Measurements from ENCODE around the gene CCDC170. TPM values are rescaled to one million over a fixed set of nuclear protein-coding genes. Genes with fewer than 3 reads are reported as not detected.
"Not testable (repeated sequence)": the region's sequence is repeated elsewhere in the genome, so short reads cannot be mapped to it uniquely, and the experiment has no call there.

CCDC170 gene
- total and polyA plus RNA-seq, 2 experiments from 2014 or later, result 1.2 TPM

GRCh38 chr6:151448623-151449022, 45.2 kb upstream of the CCDC170 start:
- Histone ChIP-seq H3K79me2 (peaks cover 72% of the 10 kb centered on the region), H3K4me1 (ENCODE audit: insufficient read depth) (peaks cover 4% of the 10 kb centered on the region), H3K27me3 (no peaks in the 10 kb centered on the region)

DNA sequence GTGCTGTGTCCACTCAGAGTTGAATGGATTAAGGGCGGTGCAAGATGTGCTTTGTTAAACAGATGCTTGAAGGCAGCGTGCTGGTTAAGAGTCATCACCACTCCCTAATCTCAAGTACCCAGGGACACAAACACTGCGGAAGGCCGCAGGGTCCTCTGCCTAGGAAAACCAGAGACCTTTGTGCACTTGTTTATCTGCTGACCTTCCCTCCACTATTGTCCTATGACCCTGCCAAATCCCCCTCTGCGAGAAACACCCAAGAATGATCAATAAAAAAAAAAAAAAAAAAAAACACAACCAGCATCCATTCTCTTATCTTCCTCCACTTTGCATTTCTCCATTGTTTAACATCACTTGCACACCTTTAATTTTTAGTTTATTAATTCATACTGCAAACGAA, 42.9 kb upstream of the CCDC170 start:
- not testable (repeated sequence) for DNase-seq (ENCODE audit: low spot score); H4K20me1 ChIP-seq (ENCODE audit: insufficient read depth, poor library complexity, severe bottlenecking); H3K9me3 ChIP-seq (ENCODE audit: low read depth); H3K9me2 ChIP-seq (replicated peaks; ENCODE audit: insufficient read depth); H3K36me3 ChIP-seq (replicated peaks; ENCODE audit: insufficient read depth, low read depth); H3K27me3 ChIP-seq
- Histone ChIP-seq H3K4me3 (peak overlapping the region; percentile 47), H2AFZ (peak overlapping the region; percentile 43), H3K4me2 (peak overlapping the region; percentile 75), H3K27ac (peak overlapping the region; percentile 75), H3K79me2 (peaks cover 65% of the 10 kb centered on the region), H3K4me1 (ENCODE audit: insufficient read depth) (peaks cover 10% of the 10 kb centered on the region)
- 49% methylated on average over 6 of the region's 6 CpGs for WGBS (ENCODE audit: low lambda C conversion rate, missing lambda C conversion rate)

More at GRCh38 chr6:151448623-151449022, 45.2 kb upstream of the CCDC170 start:
- no peaks in the 10 kb centered on the region for H3K9me3 ChIP-seq (ENCODE audit: low read depth)
- no peaks in the 10 kb centered on the region for H4K20me1 ChIP-seq (ENCODE audit: insufficient read depth, poor library complexity, severe bottlenecking)
- 93% methylated on average over 10 of the region's 12 CpGs for WGBS (ENCODE audit: low lambda C conversion rate, missing lambda C conversion rate)
- no peaks in the 10 kb centered on the region for H3K9me2 ChIP-seq (replicated peaks; ENCODE audit: insufficient read depth)
- H3K4me2 ChIP-seq, result no peak overlapping the region
- no peaks in the 10 kb centered on the region for H3K36me3 ChIP-seq (replicated peaks; ENCODE audit: insufficient read depth, low read depth)
- DNase-seq (ENCODE audit: low spot score), result no peak
- TF ChIP-seq, protein P1, sequence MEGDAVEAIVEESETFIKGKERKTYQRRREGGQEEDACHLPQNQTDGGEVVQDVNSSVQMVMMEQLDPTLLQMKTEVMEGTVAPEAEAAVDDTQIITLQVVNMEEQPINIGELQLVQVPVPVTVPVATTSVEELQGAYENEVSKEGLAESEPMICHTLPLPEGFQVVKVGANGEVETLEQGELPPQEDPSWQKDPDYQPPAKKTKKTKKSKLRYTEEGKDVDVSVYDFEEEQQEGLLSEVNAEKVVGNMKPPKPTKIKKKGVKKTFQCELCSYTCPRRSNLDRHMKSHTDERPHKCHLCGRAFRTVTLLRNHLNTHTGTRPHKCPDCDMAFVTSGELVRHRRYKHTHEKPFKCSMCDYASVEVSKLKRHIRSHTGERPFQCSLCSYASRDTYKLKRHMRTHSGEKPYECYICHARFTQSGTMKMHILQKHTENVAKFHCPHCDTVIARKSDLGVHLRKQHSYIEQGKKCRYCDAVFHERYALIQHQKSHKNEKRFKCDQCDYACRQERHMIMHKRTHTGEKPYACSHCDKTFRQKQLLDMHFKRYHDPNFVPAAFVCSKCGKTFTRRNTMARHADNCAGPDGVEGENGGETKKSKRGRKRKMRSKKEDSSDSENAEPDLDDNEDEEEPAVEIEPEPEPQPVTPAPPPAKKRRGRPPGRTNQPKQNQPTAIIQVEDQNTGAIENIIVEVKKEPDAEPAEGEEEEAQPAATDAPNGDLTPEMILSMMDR (IDR thresholded peaks at IDR 0.05; ENCODE audit: poor library complexity), result no peak
- TF ChIP-seq EZH2phosphoT487 (IDR thresholded peaks at IDR 0.05; ENCODE audit: low read depth, severe bottlenecking, unreplicated experiment) (no peak), EZH2 (IDR thresholded peaks at IDR 0.05; ENCODE audit: borderline replicate concordance) (no peak)
- no peak overlapping the region for H3K4me3 ChIP-seq
- H3K27ac ChIP-seq, result no peak overlapping the region
- H2AFZ ChIP-seq, result no peak overlapping the region

DNA sequence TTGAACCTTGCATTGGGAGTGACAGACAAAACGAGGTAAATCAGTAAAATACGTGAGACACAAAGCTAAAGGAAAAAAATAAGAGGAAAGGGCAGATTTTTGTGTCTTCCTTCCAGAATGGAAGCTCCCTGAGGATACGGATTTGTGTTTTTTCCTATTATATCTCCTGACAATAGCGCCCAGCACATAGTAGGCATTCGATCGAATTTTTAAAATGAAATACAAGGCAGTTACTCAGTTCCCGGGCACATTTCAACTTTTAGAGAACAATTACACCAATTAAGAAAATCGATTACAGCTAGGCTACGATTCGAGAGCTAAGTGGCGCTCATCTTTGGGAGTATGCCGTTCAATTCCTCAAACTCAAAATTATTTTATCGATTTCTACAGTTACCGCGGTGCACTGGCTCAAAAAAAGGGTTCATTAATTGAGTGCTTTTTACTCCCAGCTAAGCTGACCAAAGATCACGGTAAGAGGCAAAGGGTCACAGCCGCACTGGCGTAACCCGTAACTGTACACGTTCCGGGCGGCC, 42.3 kb upstream of the CCDC170 start:
- DNase-seq (ENCODE audit: low spot score), result no peak
- Histone ChIP-seq H3K4me2 (peak overlapping the region; percentile 75), H3K9me3 (ENCODE audit: low read depth) (no peaks in the 10 kb centered on the region), H3K27me3 (no peaks in the 10 kb centered on the region), H3K36me3 (replicated peaks; ENCODE audit: insufficient read depth, low read depth) (no peaks in the 10 kb centered on the region), H2AFZ (peak overlapping the region; percentile 43), H4K20me1 (ENCODE audit: insufficient read depth, poor library complexity, severe bottlenecking) (no peaks in the 10 kb centered on the region), H3K9me2 (replicated peaks; ENCODE audit: insufficient read depth) (no peaks in the 10 kb centered on the region), H3K4me3 (peak overlapping the region; percentile 47), H3K79me2 (peaks cover 67% of the 10 kb centered on the region), H3K27ac (peak overlapping the region; percentile 75), H3K4me1 (ENCODE audit: insufficient read depth) (peaks cover 13% of the 10 kb centered on the region)
- TF ChIP-seq EZH2 (IDR thresholded peaks at IDR 0.05; ENCODE audit: borderline replicate concordance), result no peak
- no peak for TF ChIP-seq EZH2phosphoT487 (IDR thresholded peaks at IDR 0.05; ENCODE audit: low read depth, severe bottlenecking, unreplicated experiment)
- TF ChIP-seq, protein P1 (IDR thresholded peaks at IDR 0.05; ENCODE audit: poor library complexity), result no peak
- 2% methylated on average over 22 of the region's 22 CpGs for WGBS (ENCODE audit: low lambda C conversion rate, missing lambda C conversion rate)

- under 1% methylated on average over 74 of the region's 74 CpGs for WGBS (ENCODE audit: low lambda C conversion rate, missing lambda C conversion rate)
- Histone ChIP-seq H3K27ac (peak within 1 kb of the TSS; percentile 92), H3K4me2 (peak within 1 kb of the TSS; percentile 81), H3K4me1 (ENCODE audit: insufficient read depth) (peaks cover 14% of the 10 kb centered on the region), H3K79me2 (peaks cover 67% of the 10 kb centered on the region), H2AFZ (peak within 1 kb of the TSS; percentile 62), H3K9me3 (ENCODE audit: low read depth) (no peaks in the 10 kb centered on the region), H3K27me3 (no peaks in the 10 kb centered on the region), H3K9me2 (replicated peaks; ENCODE audit: insufficient read depth) (no peaks in the 10 kb centered on the region), H4K20me1 (ENCODE audit: insufficient read depth, poor library complexity, severe bottlenecking) (no peaks in the 10 kb centered on the region), H3K4me3 (peak within 1 kb of the TSS; percentile 70), H3K36me3 (replicated peaks; ENCODE audit: insufficient read depth, low read depth) (no peaks in the 10 kb centered on the region)
- no peak for TF ChIP-seq EZH2 (IDR thresholded peaks at IDR 0.05; ENCODE audit: borderline replicate concordance)
- no peak for TF ChIP-seq EZH2phosphoT487 (IDR thresholded peaks at IDR 0.05; ENCODE audit: low read depth, severe bottlenecking, unreplicated experiment)
- TF ChIP-seq, protein P1 (IDR thresholded peaks at IDR 0.05; ENCODE audit: poor library complexity), result no peak
- peak; percentile 100 for DNase-seq (ENCODE audit: low spot score)
Measured at GRCh38 chr6:151451950-151452749, 41.7 kb upstream of the CCDC170 start, which contains the start of gene RMND1. Gene RMND1 (minus strand): TSS chr6:151452126. CDS start chr6:151445811, 6,315 bp downstream.
